Posterior vena cava (tissue), 2 donors: ENCODE results near the gene MAGEA3. TPM values are rescaled to one million over a fixed set of nuclear protein-coding genes. Genes with fewer than 3 reads are reported as not detected.
"Not testable (repeated sequence)": the region's sequence is repeated elsewhere in the genome, so short reads cannot be mapped to it uniquely, and the experiment has no call there.

Source experiments
- DNase-seq: peaks from one replicate; pipeline ENCODE4 v3.0.0-alpha.2; 2020; ENCODE audit warnings: low spot score
- intact Hi-C, 2 donors: fragments of 100-400 bp; cut with DNase I; formaldehyde crosslinking; loops; one replicate each; pipeline versions ENCODE4 v1.14.1 to v1.14.2; 2022 to 2023
- total RNA-seq, 2 donors: library from RNA; stranded (reverse); fragmentation: NEBNext Ultra II Directional; extraction: Animal tissue kit (Norgen Biotek cat#: 25700); gene quantifications; one replicate each; pipeline ENCODE4 v1.2.1, GENCODE V29; 2021
- donor health status: DM: yes; HTN: yes; CAD: no.
- donor health status: DM: yes; HTN: yes; CAD: no.

MAGEA3 gene
- total RNA-seq, 2 donors from 2014 or later, result not detected

DNA sequence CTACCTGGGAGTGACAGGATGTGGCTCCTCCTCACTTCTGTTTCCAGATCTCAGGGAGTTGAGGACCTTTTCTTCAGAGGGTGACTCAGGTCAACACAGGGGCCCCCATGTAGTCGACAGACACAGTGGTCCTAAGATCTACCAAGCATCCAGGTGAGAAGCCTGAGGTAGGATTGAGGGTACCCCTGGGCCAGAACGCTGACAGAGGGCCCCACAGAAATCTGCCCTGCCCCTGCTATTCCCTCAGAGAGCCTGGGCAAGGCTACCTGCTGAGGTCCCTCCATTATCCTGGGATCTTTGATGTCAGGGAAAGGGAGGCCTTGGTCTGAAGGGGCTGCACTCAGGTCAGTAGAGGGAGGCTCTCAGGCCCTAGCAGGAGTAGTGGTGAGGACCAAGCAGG, 36.5 kb downstream of the MAGEA3 start:
- intact Hi-C loops, result no loop called here
- no peak for DNase-seq

DNA sequence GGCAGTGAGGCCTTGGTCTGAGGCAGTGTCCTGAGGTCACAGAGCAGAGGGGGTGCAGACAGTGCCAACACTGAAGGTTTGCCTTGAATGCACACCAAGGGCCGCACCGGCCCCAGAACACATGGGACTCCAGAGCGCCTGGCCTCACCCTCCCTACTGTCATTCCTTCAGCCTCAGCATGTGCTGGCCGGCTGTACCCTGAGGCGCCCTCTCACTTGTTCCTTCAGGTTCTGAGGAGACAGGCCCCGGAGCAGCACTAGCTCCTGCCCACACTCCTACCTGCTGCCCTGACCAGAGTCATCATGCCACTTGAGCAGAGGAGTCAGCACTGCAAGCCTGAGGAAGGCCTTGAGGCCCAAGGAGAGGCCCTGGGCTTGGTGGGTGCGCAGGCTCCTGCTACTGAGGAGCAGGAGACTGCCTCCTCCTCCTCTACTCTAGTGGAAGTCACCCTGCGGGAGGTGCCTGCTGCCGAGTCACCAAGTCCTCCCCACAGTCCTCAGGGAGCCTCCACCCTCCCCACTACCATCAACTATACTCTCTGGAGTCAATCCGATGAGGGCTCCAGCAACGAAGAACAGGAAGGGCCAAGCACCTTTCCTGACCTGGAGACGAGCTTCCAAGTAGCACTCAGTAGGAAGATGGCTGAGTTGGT, 37.4 kb downstream of the MAGEA3 start:
- intact Hi-C loops, result no loop called here
- DNase-seq, result peak; percentile 66

DNA sequence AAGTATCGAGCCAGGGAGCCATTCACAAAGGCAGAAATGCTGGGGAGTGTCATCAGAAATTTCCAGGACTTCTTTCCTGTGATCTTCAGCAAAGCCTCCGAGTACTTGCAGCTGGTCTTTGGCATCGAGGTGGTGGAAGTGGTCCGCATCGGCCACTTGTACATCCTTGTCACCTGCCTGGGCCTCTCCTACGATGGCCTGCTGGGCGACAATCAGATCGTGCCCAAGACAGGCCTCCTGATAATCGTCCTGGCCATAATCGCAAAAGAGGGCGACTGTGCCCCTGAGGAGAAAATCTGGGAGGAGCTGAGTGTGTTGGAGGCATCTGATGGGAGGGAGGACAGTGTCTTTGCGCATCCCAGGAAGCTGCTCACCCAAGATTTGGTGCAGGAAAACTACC, 37.9 kb downstream of the MAGEA3 start:
- DNase-seq, intact Hi-C loops: not testable (repeated sequence)

DNA sequence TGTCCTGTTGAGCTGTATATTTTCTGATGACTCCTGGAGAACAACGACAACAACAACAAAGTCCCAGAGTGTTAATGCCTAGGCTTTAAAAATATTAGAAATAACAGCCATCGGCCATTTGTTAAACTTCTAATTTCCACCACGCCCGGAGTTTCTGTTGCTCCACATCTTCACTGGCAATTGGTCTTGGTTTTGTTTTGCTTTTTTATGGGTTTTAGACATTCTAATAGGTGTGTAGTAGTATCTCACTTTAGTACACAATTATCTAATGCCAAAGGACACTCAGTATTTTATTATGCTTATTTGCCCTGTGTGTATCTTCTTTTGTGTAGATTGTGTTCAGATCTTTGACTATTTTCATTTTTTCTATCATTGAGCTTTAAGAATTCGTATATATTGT, 40.0 kb downstream of the MAGEA3 start:
- DNase-seq, result no peak
- intact Hi-C loops, result no loop called here

Other genes with a start within 250 kb of the MAGEA3 start
- not detected for gene GABRA3, start 247.5 kb upstream of the MAGEA3 start, total RNA-seq
- gene GABRQ, start 60.9 kb upstream of the MAGEA3 start, total RNA-seq, result not detected
- not detected for gene CSAG2, start 10.5 kb downstream of the MAGEA3 start, total RNA-seq
- gene MAGEA2B, start 15.8 kb downstream of the MAGEA3 start, total RNA-seq, result not detected
- not detected for gene CSAG1, start 34.9 kb downstream of the MAGEA3 start, total RNA-seq
- gene MAGEA12, start 35.0 kb downstream of the MAGEA3 start, total RNA-seq, result not detected
- gene MAGEA2, start 55.0 kb downstream of the MAGEA3 start, total RNA-seq, result not detected
- gene CSAG3, start 60.4 kb downstream of the MAGEA3 start, total RNA-seq, result not detected
- gene MAGEA6, start 70.9 kb downstream of the MAGEA3 start, total RNA-seq, result not detected
- 10 to 100 TPM; 27.9 to 33.1 TPM for gene CETN2, start 132.0 kb downstream of the MAGEA3 start, total RNA-seq
- 10 to 100 TPM in 1 of 2 donors, 1 to 10 TPM in 1; 9.4 to 10.7 TPM for gene NSDHL, start 132.3 kb downstream of the MAGEA3 start, total RNA-seq
- gene ZNF185, start 199.3 kb downstream of the MAGEA3 start, total RNA-seq, result 1 to 10 TPM; 2.8 to 7.9 TPM